ENCODE measurements around the gene CFAP221.

GRCh38 chr2:119583291-119583690 lies 39.0 kb downstream of the CFAP221 start:
- TF ChIP-seq CTCF (conservative IDR thresholded peaks at IDR 0.05): no peak
- TF ChIP-seq ZFX (IDR thresholded peaks at IDR 0.05): no peak

Measured in C4-2B (cell line).